ENCODE measurements around the gene TEX38.

DNA sequence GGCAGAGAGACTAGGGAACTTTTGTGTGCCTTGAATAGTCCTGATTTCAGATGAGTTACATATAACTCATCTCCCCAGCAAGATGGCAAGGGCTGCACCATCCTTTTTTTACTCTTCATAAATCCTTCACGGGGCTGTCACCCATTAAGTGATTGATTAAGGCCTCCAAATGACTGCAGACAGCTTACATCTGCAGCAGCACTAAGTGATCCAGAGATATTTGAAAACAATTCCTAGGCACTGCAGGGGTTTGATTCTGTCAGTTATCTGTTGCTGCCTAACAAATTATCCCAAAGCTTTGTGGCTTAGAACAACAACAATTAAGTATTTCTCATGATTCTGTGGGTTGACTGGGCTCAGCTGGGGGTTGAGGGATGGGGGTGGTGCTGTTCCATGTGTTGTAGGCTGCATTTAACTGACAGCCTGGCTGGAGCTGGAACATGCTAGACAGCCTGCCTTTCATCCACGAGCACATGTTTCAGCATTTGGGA lies 19.3 kb downstream of the TEX38 start:
- TF ChIP-seq CTCF (IDR thresholded peaks at IDR 0.05) (no peak), POLR2A (IDR thresholded peaks at IDR 0.05) (no peak)
